ENCODE results near the gene CMTM8.
"Not testable (repeated sequence)": the region's sequence is repeated elsewhere in the genome, so short reads cannot be mapped to it uniquely, and the experiment has no call there.

CMTM8 gene

DNA sequence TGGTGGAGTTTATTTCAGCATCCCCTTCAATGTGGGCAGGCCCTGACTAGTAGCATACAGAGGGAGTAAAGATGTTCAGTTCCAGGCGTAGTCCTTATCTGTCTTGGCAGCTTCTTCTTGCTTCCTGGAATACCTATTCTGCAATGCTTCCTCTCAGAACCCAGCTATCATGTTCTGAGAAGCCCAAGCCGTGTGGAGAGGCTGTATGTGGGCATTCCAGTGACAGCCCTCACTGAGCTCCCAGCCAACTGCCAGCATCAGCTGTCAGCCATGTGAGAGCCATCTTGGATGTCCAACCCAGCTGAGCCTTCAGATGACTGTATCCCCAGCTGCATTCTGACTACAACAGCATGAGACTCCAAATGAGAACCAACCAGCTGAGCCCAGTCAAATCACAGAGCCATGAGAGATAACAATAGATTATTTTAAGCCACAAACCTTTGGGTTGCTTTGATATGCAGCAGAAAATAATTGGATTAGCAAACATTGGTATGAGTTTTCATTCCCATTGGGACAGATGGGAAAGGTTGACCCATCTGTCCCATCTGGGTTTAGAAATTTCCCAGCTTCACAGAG lies 144.7 kb downstream of the CMTM8 start:
- no peak for DNase-seq (ENCODE audit: low spot score)

DNA sequence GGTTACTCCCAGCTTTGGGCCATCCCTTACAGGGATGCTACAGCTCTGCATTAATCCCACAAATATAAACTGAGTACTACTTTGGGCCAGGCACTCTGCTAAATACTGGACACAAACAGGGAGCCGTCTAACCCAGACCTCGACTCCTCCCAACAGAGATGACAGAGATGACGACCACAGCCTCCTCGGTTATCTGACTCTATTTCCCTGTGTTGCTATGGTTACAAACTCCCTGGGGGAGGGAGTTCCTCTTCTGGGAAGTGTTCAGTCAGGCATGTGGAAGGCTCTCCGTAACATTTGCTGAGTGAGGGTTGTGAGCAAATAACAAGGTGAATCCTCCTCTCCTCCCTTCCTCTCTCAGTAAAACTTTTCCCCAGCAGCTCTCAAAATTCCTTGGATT lies 146.5 kb downstream of the CMTM8 start:
- DNase-seq (ENCODE audit: low spot score) = no peak

DNA sequence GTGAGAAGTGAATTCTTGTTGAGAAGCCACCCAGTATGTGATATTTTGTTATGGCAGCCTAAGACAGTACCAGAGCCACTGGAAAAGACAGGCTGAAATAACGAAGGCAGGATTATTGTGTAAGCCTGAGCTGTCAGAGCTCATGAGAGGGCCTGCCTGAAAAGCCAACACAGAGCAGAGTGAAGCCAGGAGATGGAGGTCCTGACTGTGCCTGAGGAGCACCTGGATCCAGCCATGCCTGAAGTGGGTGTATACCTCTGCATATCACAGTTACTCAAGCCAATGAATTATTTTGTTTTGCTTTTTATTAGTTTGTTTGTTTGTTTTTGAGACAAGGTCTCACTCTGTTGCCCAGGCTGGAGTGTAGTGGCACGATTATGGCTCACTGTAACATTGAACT lies 149.0 kb downstream of the CMTM8 start:
- DNase-seq (ENCODE audit: low spot score) = no peak

DNA sequence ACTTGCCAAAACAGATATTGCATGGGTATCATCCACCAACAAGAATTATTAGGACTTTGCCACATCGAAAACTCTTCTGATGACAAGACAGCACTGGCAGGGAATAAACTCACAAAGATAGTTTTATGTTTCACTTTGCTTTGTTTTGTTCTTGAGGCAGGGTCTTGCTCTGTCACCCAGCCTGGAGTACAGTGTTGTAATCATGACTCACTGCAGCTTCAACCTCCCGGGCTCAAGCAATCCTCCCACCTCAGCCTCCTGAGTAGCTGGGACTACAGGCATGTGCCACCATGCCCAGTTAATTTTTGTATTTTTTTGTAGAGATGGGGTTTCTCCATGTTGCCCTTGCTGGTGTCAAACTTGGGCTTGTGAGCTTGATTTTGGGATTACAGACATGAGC lies 151.1 kb downstream of the CMTM8 start:
- DNase-seq (ENCODE audit: low spot score) = not testable (repeated sequence)

DNA sequence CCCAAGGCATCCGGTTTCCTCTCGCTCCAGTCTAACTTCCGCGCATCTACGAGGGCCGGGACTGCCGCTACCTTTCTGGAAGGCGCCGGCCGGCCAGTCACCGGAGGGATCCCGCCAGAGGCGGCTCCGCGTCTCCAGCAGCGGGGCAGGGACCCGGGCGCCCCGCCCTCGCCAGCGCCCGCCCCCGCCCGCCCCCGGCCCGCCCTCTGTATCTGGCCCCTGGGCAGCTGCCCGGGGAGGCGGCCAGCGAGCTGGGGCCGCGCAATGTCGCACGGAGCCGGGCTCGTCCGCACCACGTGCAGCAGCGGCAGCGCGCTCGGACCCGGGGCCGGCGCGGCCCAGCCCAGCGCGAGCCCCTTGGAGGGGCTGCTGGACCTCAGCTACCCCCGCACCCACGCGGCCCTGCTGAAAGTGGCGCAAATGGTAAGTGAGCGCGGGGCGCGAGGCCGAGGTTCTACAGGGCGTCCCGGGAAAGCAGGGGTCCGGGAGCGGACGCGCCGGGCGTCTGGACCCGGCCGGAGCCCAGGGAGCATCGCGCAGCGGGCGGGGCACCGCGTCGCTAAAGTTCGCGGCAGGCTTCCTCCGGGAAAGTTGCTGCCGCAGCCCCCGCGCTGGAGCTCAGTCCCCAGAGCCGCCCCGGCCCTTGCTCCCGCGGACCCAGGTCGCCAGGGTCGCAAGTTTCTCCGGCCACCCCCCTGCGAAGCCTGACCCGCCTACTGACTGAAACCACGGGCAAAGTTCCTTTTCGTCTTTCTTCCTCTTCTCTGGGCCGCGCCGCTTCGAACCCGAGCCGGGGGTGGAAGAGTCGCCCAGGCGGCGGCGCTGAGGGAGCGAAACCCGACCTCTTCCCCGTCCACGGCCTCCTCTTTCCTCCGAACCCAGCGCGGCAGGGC lies 153.4 kb downstream of the CMTM8 start, which contains the start of gene CMTM7:
Gene CMTM7 (plus strand): TSS at position 211 of the 893 bp plus-strand sequence. CDS start 54 bp downstream, at position 265.
- DNase-seq (ENCODE audit: low spot score) = peak; percentile 62

DNA sequence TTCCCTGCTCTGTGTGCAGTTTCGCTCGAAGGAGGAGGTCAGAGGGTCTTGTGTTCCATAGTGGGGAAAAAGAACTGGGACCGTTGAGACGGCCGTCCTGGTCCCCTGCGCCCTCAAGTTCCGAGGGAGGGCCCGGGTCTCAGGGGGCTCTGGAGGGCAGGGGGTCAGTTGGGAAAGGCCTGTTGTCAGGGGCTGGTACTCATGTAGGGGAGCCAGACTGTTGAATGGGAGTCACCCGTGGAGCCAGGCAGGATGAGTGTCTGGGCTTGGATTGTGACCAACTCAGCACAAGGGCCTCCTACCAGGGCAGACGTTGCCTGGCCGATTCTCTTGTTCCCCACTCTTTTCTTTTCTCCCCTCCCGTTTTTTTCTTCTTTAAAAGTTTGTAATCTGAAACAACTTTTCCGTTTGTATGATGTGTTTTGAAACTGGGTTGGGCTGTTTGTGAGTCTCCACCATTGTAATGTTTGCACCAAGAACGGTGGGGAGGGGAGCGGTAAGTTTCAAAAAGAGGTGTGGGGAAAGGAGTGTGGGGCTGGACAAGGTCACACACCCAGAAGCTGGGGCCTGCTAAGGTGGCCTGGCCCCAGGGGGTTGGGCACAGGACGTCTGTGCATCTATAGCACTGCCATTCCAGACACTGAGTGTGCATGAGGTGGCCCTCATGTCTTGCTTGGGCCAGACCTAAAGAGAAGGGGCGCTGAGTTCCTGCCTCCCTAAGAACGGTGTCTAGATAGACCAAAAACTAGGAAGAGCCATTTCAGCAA lies 154.2 kb downstream of the CMTM8 start:
- peak; percentile 56 for DNase-seq (ENCODE audit: low spot score)

DNA sequence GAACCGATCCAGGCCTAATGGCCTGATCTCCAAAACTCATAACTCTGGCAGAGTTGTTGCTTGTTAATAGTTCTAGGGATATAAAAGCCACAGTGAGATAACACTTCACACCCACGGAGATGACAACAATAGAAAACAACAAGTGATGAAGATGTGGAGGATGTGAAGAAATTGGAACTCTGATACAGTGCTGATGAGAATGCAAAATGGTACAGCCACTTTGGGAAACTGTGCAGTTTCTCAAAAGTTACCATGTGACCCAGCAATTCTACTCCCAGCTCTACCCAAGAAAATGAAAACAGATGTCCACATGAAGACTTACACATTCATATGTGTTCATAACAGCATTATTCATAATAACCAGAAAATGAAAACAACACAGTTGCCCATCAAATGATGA lies 157.0 kb downstream of the CMTM8 start:
- DNase-seq (ENCODE audit: low spot score) = no peak

DNA sequence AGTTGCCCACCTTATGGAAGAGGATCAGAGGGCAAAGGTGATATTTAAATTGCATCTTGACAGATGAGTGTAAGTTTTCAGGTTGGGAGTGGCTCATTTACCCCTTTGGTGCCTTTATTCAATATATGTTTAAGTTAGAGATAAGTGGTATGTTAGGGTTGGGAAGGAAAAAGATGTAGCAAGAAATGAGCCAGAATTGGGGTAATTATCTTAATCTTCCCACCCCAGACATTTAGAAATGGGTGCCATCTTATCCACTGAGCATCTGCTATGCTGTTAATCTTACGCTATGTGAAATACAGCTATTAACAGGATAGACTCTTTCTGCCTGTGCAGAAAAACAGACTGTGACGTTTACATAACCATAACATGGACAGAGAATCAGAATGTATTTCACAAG lies 159.5 kb downstream of the CMTM8 start:
- DNase-seq (ENCODE audit: low spot score) = no peak

DNA sequence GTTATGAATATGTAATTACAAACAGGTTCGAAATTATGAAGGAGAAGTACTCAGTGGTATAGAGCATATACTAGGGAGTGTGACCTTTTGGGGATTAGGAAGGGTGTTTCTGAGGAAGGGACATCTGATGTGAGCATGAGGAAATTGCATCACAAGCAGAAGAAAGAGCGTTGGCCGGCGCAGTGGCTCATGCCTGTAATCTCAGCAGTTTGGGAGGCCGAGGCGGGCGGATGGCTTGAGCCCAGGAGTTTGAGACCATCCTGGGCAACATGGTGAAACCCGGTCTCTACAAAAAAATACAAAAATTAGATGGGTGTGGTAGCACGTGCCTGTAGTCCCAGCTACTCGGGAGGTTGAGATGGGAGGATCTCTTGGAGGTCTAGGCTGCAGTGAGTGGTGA lies 160.1 kb downstream of the CMTM8 start:
- DNase-seq (ENCODE audit: low spot score) = no peak

DNA sequence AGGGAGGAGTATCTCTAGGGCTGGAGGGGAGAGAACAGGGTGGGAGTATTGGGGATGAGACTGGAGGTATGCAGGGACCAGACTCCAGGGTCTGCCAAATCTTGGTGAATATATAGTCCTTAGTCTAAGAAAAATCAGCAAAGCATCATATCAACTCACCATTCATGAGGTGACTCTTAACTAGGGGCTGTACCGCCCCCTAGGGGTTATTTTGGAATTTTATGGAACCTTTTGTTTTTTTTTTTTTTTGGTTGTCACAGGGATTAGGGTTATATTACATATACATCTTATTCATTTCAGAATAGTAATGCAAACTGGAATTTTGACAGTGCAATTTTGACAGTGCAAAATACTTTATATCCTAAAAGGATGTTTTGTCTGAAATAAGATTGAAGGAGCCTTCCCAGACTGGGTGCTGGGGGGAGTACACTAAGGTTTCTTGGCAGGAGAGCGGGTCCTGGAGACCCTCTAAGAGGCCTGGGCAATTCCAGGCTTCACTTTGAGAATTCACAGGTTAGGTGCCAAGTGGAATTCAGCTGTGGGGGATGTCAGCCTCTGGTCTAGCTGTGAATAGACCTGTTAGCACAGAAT lies 160.6 kb downstream of the CMTM8 start:
- peak; percentile 50 for DNase-seq (ENCODE audit: low spot score)

DNA sequence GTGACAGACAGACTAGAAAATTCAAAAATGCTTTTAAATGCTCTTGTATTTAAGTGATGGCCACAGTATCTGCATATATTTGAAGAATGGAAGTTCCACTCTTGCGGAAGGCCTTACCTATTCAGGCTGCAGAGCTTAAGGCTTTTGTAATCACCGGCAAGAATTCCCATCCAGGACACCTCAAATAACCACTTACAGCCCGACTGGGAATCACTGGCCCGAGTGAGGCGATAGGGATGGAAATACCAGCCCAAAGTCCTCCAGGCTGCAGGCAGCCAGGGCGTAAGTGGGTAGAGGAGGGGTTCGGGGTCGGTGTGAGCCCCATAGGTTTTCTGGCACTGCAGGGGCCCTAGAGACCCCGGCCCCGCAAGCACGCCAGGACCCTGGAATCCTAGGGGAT lies 162.6 kb downstream of the CMTM8 start:
- DNase-seq (ENCODE audit: low spot score) = no peak

DNA sequence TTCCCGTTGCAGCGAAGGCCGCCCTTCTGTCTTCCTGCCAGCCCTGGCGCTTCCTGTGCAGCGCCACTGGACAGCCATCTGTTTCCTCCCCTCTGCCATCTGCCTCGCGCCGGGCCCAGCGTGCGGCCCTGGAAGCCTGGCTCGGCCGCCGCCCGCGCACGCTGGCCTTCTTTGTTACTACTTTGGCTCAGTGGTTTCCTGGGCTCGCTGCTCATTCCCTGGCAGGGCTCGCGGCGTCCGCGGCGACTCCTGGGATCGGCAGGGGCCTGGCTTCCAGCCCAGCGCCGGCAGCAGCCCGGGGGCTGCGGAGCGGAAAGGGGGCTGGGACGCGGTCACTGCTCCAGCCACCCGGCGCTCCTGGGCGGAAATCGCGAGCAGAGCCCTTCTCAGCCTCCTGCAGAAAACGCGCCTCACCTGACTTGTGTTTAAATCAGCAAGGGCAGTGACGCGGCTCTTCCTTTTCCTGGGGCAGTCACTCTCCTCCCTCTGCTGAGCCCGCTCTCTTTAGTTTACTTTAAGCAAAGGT lies 163.1 kb downstream of the CMTM8 start:
- DNase-seq (ENCODE audit: low spot score) = peak; percentile 75

DNA sequence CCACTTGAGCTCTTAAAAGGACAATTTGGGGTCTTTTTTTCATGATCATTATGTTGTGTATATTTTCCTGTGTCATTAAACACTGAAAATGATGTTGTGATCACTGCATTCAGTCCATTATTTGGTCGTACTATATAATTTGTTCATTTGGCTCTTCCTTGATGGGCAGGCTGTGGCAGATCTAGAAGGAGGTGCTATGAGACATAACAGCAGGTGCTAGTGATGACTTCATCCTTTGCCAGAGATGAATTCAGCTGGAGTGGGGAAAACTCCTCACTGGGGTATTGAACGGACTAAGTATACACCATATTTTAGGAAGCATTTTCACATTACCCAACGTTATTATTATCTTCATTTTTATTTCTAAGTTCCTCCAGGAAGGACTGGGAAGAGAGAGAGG lies 165.2 kb downstream of the CMTM8 start:
- DNase-seq (ENCODE audit: low spot score) = no peak

DNA sequence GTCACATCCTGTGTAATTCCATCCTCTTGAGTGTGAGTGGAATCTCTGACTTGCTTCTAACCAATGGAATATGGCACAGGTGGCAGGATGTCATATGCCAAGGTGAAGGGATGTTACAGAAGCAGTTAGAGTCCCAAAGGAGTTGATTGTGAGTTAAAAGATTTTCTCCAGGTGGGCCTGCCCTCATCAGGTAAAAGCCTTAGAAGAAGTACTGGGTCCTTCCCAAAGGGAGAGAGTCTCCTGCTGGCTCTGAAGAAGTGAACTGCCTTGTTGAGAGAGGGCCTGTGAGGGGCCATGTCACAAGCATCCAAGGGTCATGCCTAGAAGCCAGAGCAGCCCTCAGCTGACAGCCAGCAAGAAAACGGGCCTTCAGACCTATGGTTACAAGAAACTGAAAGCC lies 166.2 kb downstream of the CMTM8 start:
- no peak for DNase-seq (ENCODE audit: low spot score)

DNA sequence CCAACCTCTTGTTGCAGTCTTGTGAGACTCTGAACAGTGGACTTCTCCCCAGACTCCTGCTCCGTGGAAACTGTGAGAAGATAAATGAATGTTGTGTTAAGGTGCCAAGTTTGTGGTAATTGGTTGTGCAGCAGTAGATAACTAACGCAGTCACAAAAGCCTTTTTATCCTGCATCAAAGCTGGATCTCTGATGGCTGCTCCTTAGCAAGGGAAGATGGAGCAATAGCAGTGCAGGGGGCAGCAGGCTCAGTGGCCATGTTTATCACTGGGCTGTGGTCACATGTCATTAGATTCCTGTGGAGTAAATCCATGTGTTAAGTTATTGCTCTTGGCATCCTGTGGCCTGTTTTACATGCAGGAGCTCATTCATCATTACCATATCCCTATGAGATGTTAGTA lies 166.7 kb downstream of the CMTM8 start:
- DNase-seq (ENCODE audit: low spot score) = no peak

DNA sequence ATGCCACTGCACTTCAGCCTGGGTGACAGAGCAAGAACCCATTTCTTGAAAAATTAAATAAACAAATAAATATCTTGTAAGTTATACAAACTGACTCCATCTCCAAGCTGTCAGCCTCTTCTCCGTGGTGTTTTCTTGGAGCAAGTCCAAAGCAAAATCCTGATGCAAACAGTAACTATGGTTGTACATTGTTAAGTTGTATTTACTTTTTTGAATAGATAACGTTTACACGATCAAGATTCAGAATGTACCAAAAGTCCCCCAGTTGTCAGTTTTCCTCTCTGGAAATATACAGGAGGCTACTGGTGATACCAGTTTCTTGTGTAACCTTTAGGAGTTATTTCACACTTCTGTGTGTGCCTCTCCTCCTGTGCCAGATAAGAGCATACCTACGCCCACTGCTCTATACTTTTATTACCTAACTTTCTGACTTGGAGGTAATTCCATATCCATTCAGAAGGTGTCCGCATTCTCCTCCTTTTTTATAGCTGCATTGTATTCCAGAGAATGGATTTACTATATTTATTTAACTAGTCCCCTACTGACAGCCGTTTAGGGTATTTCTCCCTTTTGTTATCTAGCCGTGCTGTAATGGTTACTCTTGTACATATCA lies 167.3 kb downstream of the CMTM8 start:
- DNase-seq (ENCODE audit: low spot score) = no peak

DNA sequence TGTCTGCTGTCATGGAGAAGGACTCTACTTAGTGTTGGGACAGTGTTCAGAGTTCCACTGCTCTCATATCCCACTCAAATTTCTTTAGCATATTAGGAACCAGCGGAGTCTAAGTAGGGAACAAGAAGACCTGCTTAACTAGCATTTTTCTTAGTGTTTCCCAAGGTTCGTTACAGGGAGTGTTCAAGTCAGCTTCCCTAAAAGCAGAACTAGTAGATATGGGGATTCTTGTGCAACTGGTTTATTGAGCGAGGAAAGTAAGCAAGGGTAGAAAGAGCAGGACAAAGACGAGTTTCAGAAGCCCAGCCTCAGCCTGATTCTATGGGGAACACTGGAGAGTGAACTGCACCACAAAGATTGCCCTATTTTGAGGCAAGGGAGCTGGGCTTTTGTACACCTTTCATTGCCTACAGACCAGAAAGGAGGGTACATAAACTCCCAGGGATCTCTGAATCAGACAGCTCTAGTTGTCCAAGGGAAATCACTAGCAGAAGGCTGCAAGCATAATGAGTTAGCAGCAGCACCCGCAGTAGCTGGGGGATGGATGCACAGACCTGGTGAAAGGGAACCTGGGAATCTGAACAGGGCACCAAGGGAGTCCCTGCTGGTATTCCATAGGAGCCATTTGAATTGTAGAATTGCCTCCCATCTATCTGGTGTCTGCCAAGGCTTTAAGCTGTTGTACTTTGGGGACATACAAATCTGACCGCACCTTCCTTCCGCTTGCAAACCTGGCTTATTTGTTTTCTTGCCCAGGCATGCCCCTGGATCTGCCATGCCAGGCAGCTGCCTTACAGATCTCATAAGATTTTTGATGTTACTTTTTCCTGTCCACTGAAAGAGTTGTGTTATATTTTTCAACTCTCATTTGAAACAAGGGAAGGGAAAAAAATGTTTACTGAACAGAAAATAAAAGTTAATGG lies 168.3 kb downstream of the CMTM8 start:
- DNase-seq (ENCODE audit: low spot score) = no peak

DNA sequence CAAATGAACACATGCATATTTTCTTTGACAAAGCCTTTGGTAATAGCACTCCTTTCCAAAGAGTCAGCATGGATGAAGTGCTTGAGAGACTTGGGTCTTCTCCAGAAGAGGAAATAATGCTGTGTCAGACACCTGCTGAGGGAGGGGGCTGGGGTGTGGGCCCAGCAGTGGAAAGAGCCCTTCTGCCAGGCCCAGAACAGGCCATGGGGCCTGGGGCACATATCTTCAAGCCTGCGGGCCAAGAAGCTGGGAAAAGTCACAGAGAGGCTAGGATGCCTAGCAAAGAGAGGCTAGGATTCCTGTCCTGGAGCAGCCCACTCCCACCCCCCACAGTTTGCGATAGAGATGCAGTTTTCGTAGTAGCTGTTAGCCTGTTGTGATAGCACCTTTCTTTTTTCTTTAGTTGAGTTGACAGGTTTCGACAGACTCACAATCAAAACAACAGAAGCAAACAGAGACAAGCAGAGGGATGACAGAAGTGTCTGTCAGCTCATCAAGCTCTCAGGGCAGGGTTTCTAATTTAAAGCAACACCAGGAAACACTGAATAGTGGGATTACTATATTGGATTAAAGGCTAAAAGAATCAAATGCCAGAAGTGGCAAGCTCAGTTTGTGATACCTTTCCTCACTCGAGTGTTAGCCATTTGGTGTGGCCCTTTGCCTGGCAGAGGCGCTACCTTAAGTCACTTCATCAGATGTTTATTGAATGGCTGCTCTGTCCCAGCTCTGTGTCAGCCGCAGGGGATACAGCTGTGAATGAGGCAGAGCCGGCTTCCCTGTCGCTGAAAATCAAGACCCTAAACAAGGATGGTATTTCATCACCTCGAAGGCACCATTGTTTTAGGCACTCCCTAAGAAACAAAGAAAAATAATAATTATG lies 172.1 kb downstream of the CMTM8 start:
- no peak for DNase-seq (ENCODE audit: low spot score)

DNA sequence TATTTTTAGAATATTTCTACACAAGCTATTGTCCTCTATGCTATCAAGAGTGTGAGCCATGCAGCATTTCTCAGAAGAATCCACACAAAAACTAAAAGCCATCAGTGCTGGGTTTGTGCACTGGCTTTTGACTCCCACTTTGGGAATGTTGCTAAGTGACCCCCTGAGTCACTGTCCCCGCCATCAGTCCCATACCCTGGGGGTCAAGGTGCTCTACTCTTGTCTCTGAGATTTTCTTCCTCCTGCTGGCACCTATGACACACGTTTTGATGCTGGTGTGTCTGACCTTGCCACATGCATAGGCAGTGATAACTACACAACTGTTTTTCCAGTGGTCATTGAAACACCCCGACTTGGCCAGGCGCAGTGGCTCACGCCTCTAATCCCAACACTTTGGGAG lies 173.0 kb downstream of the CMTM8 start:
- no peak for DNase-seq (ENCODE audit: low spot score)

DNA sequence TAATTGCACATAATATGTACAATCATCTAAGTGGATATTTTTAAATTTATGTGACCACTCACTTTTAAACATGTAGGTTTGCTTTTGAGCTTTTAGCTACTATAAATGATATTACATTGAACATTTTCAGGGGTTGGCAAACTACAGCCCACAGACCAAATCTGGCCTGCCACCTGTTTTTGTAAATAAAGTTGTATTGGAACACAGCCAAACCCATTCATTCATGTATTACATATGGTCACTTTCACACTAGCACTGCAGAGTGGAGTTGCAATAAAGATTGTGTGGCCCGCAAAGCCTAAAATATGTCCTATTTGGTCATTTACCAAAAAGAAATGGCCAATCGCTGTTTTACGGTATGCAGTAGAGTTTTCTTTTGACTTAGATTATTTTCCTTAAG lies 174.4 kb downstream of the CMTM8 start:
- no peak for DNase-seq (ENCODE audit: low spot score)
